MCF 10A (cell line): Measurements from ENCODE around the gene UBXN10. TPM values are rescaled to one million over a fixed set of nuclear protein-coding genes. Genes with fewer than 3 reads are reported as not detected.

Source experiments
- BruUV-seq: library from RNA; stranded (reverse); fragments of 400-500 nt; replicated peaks from 2 replicates; lab custom pipeline; 2021; lab: Mats Ljungman, UMichigan
- CTCF ChIA-PET: fragments of 300-600 bp; sonication (Branson Sonifier 250); formaldehyde crosslinking; extraction: SDS; loops from one replicate; lab custom pipeline; 2021; ENCODE audit warnings: antibody characterized with exemption, inconsistent platforms; lab: Yijun Ruan, JAX
- POLR2A ChIA-PET: fragments of 300-600, 350-650 bp; sonication (Branson Sonifier 250); formaldehyde crosslinking; extraction: SDS; loops from one replicate; lab custom pipeline; 2020; ENCODE audit warnings: antibody characterized with exemption, inconsistent platforms; lab: Yijun Ruan, JAX
- DNase-seq: peaks from one replicate; pipeline ENCODE4 v3.0.0-alpha.2; 2018; ENCODE audit not compliant: unreplicated experiment
- H3K27ac Mint-ChIP-seq: one replicate; pipeline ENCODE4 v1.8.0; 2022; ENCODE audit warnings: mild to moderate bottlenecking, low read depth, mixed read lengths; ENCODE audit not compliant: unreplicated experiment
- H3K27me3 Mint-ChIP-seq: one replicate; pipeline ENCODE4 v1.8.0; 2022; ENCODE audit warnings: mixed read lengths; ENCODE audit not compliant: insufficient read depth, unreplicated experiment
- H3K36me3 Mint-ChIP-seq: one replicate; pipeline ENCODE4 v1.8.0; 2022; ENCODE audit warnings: mild to moderate bottlenecking, moderate library complexity, mixed read lengths; ENCODE audit not compliant: insufficient read depth, unreplicated experiment
- H3K4me1 Mint-ChIP-seq: one replicate; pipeline ENCODE4 v1.8.0; 2022; ENCODE audit warnings: mixed read lengths; ENCODE audit not compliant: insufficient read depth, unreplicated experiment
- H3K4me3 Mint-ChIP-seq: one replicate; pipeline ENCODE4 v1.8.0; 2022; ENCODE audit warnings: mild to moderate bottlenecking, moderate library complexity, mixed read lengths; ENCODE audit not compliant: unreplicated experiment
- H3K9me3 Mint-ChIP-seq: one replicate; pipeline ENCODE4 v1.8.0; 2022; ENCODE audit warnings: mixed read lengths; ENCODE audit not compliant: unreplicated experiment
- intact Hi-C: fragments of 100-400 bp; cut with micrococcal nuclease; formaldehyde crosslinking; loops from 2 replicates; pipeline ENCODE4 v1.14.1; 2022
- total RNA-seq: library from RNA; stranded (reverse); gene quantifications from 2 replicates; pipeline ENCODE4 v1.2.3, GENCODE V29; 2022
- TF ChIP-seq, protein P1 (sequence below): fragments of 200-600 bp; IDR thresholded peaks from one replicate; pipeline ENCODE4 v1.8.0; 2022; ENCODE audit warnings: antibody characterized with exemption, mild to moderate bottlenecking; ENCODE audit not compliant: unreplicated experiment

UBXN10 gene
- total RNA-seq, 1 experiment from 2014 or later = not detected

DNA sequence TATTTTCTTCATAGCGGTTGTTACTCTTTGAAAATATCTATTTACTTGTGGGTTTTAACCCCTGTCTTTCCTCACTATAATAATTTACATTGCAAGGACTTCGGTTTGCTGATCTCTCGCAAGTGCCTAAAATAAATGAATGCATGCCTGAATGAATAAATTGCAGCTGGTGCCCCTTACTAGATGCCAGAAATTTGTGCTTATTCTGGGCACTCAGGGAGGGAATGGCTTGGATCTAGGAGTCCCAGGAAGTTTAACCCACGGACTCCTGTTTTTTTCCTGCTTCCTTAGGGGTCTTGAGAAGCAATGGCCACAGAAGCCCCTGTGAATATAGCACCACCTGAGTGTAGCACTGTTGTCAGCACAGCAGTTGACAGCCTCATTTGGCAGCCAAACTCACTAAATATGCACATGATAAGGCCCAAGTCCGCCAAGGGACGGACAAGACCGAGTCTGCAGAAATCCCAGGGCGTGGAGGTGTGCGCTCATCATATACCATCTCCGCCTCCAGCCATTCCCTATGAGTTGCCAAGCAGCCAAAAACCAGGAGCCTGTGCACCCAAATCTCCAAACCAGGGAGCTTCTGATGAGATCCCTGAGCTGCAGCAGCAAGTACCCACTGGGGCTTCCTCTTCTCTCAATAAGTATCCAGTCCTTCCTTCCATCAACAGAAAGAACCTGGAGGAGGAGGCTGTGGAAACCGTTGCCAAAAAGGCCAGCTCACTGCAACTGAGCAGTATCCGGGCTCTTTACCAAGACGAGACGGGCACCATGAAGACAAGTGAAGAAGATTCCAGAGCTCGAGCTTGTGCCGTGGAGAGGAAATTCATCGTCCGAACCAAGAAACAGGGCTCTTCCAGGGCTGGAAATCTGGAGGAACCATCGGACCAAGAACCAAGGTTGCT, 4.6 kb downstream of the UBXN10 start:
- no peak for DNase-seq
- intact Hi-C loops = no loop called here
- TF ChIP-seq, protein P1, sequence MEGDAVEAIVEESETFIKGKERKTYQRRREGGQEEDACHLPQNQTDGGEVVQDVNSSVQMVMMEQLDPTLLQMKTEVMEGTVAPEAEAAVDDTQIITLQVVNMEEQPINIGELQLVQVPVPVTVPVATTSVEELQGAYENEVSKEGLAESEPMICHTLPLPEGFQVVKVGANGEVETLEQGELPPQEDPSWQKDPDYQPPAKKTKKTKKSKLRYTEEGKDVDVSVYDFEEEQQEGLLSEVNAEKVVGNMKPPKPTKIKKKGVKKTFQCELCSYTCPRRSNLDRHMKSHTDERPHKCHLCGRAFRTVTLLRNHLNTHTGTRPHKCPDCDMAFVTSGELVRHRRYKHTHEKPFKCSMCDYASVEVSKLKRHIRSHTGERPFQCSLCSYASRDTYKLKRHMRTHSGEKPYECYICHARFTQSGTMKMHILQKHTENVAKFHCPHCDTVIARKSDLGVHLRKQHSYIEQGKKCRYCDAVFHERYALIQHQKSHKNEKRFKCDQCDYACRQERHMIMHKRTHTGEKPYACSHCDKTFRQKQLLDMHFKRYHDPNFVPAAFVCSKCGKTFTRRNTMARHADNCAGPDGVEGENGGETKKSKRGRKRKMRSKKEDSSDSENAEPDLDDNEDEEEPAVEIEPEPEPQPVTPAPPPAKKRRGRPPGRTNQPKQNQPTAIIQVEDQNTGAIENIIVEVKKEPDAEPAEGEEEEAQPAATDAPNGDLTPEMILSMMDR = no peak
- BruUV-seq = no TSS peak
- Mint-ChIP-seq H3K4me3 (no peak overlapping the region), H3K36me3 (no peaks in the 10 kb centered on the region), H3K27me3 (peaks cover 23% of the 10 kb centered on the region), H3K27ac (no peak overlapping the region), H3K4me1 (peaks cover 20% of the 10 kb centered on the region), H3K9me3 (no peaks in the 10 kb centered on the region)
- ChIA-PET CTCF (interaction anchor here (1.2 to 1.4 kb wide), 2 partner anchors 11 to 22 kb away, joined by 5 read pairs; no protein-coding TSS in a partner anchor), POLR2A (no interaction called here)

DNA sequence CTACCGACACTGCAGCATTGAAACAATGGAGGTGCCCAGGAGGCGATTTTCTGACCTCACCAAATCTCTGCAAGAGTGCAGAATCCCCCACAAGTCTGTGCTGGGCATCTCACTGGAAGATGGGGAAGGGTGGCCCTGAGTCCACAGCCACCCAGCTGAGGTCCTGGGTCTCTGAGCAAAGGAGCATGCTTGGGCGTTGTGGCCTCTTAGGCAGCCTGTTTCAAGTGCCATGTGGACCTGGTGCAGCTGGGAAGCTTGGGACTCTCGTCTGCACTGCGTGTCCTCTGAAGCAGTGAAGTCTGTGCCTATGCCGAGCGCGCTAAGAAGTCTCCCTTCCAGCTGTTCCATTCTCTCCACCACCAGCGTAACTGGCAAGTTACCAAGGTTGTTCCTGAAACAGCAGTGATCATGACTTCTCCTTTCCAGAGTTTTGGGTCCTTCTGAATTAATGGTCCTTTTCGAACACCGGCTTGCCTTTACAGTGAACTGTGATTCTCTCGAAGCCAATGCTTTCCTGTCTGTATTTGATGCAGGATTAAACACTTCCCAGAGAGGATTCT, 5.5 kb downstream of the UBXN10 start:
- no peak for DNase-seq
- Mint-ChIP-seq H3K4me1 (peaks cover 20% of the 10 kb centered on the region), H3K27ac (no peak overlapping the region), H3K36me3 (no peaks in the 10 kb centered on the region), H3K27me3 (peaks cover 23% of the 10 kb centered on the region), H3K9me3 (no peaks in the 10 kb centered on the region), H3K4me3 (no peak overlapping the region)
- no TSS peak for BruUV-seq
- TF ChIP-seq, protein P1 = no peak
- CTCF ChIA-PET = interaction anchor here (0.8 to 1.2 kb wide), 2 partner anchors 12 to 33 kb away, joined by 3 to 5 read pairs; no protein-coding TSS in a partner anchor
- POLR2A ChIA-PET = no interaction called here
- intact Hi-C loops = no loop called here

GRCh38 chr1:20192364-20192763, 6.5 kb downstream of the UBXN10 start:
- Mint-ChIP-seq H3K36me3 (no peaks in the 10 kb centered on the region), H3K4me3 (no peak overlapping the region), H3K9me3 (no peaks in the 10 kb centered on the region), H3K4me1 (peaks cover 24% of the 10 kb centered on the region), H3K27me3 (peaks cover 23% of the 10 kb centered on the region), H3K27ac (no peak overlapping the region)
- intact Hi-C loops = no loop called here
- BruUV-seq = no TSS peak
- TF ChIP-seq, protein P1 = no peak
- POLR2A ChIA-PET = interaction anchor here (0.7 kb wide), 1 partner anchor 707 kb away, joined by 3 read pairs; the partner anchor contains the start of gene CAPZB
- CTCF ChIA-PET = interaction anchor here (0.8 to 2.6 kb wide), 4 partner anchors 20 to 302 kb away, joined by 3 to 13 read pairs (median 4); no protein-coding TSS in a partner anchor
- peak; percentile 47 for DNase-seq

DNA sequence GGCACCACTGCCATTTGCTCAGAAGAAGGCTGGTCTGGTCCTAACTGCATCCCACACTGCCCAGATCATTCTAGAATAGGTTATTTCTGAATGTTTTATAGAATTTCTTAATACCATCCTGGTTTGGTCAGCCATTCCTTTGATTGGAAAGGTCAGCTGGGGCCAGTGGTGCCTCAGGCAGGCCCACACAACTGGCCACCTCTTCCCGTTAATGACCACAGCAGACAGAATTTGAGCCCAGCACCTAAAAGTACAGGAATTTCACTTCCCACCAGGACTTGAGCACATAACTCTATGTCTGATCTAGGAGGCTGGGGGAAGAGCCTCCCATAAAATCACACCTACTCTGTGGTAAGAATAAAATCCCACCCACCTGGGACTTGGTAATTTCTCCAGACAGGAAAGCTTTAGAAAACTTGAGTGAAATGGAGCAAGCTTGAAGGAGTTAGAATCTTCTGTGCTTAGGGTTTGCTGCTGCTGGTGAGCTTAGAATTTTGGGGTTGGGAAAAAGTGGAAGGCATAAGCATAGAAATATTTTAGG, 7.0 kb downstream of the UBXN10 start:
- intact Hi-C loops = no loop called here
- Mint-ChIP-seq H3K4me1 (peaks cover 26% of the 10 kb centered on the region), H3K9me3 (no peaks in the 10 kb centered on the region), H3K36me3 (no peaks in the 10 kb centered on the region), H3K27me3 (peaks cover 18% of the 10 kb centered on the region), H3K27ac (no peak overlapping the region), H3K4me3 (no peak overlapping the region)
- no peak for DNase-seq
- BruUV-seq = no TSS peak
- ChIA-PET POLR2A (interaction anchor here (1.2 kb wide), 1 partner anchor 45 kb away, joined by 3 read pairs; no protein-coding TSS in a partner anchor), CTCF (interaction anchor here (0.8 to 3.1 kb wide), 9 partner anchors 12 to 302 kb away, joined by 3 to 13 read pairs (median 4); no protein-coding TSS in a partner anchor)
- TF ChIP-seq, protein P1 = no peak
